ENCODE data around the gene GAS5.
"Not testable (repeated sequence)": the region's sequence is repeated elsewhere in the genome, so short reads cannot be mapped to it uniquely, and the experiment has no call there.

GAS5 gene

DNA sequence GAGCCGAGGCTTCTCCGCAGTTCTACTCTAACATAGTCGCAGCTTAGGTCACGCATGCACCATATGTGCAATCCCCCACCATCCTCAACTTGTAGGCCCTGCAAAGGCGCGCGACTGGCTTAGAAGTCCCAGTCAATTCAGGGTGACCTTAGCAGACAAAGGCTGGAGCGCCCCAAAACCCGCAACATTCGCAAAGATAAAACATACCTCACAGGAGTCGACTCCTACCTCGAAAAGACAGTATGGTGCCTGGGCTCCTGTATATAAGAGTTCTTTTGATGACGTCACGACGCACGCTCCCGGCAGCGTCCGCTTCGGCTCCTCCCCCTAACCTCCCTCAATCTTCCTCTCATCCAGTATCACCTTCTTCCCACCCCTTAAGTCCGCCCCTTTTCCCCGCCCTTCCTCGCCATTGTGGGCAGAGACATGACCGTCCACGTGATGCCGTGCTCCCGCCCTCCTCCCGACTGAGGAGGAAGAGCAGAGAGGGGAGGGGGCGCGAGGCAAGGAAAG is at the start of gene GAS5:
TSS of gene GAS5 (minus strand) at position 237 of the 513 bp plus-strand sequence.
- DNase-seq (ENCODE audit: low spot score) = peak; percentile 94

DNA sequence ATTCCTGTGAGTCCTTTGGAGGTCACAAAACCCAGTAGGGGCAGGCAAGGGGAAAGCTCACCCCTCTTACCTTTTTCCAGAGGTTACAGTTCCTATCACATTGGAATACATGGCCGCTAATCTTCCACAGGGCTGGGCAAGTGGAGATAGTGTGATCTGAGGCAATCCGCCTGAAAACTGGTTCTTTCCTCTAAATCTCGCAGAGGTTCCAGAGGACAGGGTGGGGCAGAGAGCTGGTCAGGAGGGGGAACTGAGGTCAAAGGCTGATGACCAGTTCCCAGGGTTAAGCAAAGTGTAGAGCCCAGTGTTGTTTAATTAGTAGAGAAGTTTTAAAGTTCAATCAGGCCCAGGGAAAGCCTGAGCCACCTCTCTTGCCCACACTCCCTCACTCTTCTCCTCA is 49.4 kb upstream of the GAS5 start, which contains the start of gene SERPINC1:
TSS of gene SERPINC1 (minus strand) at position 179 of the 400 bp plus-strand sequence. CDS start at position 111, 68 bp downstream.
- no peak for DNase-seq (ENCODE audit: low spot score)

DNA sequence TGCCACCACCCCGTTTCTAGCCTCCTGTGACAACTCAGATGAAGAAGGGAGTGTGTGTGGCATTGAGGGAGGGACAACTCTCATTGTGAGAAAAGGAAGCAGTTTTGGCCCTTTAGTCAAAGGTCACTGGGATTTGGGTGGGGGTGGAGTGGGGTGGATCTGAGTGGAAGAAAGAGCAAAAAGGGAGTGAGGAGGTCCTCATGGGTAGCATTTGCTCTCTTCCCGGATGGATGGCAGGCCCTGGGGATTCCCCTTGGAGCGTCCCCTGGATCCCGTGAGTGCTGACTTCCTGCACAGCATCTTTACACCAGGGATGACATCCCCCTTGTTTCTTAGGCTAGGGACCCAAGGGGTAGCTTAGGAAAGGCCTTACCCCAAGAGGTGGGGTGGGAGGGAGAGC is 48.9 kb upstream of the GAS5 start:
- DNase-seq (ENCODE audit: low spot score) = no peak

DNA sequence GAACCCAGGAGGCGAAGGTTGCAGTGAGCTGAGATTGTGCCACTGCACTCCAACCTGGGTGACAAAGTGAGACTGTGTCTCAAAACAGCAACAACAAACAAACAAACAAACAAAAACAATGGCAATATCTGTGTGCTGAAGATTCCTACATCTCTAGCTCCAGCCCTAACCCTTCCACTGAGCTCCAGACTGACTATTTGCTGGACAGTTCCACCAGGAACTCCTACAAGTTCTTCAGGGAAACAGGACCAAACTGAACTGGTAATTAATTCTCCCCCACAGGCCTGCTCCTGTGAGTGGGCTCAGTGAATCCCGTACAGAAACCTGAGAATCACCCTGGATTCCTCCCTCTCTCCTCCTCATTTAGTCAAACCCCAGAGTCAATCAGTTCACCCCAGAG is 47.8 kb upstream of the GAS5 start:
- DNase-seq (ENCODE audit: low spot score) = no peak

DNA sequence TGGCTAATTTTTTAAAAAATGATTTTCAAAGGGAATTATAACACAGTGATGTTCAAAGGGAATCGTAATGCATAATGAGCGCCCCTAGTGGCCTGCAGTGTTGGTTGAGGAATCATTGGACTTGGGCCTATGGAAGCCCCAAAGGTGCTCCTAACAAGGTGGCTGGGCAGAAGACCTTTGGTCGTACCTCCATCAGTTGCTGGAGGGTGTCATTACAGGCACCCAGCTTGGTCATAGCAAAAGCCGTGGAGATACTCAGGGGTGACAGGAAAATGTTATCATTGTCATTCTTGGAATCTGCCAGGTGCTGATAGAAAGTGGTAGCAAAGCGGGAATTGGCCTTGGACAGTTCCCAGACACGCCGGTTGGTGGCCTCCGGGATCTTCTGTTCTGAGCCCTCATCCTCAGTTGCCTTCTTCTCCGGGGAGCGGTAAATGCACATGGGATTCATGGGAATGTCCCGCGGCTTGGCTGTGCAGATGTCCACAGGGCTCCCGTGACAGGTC is 46.6 kb upstream of the GAS5 start:
- DNase-seq (ENCODE audit: low spot score) = peak; percentile 66

DNA sequence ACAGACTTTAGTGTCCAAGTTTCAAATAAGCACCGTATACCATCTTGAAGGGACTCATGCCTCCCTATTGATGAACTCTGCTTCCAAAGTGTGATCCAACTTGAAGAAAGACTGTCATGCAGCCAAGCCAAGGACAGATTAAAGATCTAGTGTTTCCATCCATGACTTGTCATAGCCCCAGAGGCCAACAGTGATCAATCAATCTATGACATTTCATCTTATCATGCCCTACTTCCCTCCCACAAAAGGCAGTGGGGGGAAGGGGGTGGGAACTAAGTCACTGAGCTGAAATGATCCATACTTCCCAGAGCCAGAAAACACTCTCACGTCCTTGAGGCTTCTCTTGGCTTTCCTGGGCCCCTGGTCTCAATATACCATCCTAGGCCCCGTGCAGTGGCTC is 45.3 kb upstream of the GAS5 start:
- no peak for DNase-seq (ENCODE audit: low spot score)

DNA sequence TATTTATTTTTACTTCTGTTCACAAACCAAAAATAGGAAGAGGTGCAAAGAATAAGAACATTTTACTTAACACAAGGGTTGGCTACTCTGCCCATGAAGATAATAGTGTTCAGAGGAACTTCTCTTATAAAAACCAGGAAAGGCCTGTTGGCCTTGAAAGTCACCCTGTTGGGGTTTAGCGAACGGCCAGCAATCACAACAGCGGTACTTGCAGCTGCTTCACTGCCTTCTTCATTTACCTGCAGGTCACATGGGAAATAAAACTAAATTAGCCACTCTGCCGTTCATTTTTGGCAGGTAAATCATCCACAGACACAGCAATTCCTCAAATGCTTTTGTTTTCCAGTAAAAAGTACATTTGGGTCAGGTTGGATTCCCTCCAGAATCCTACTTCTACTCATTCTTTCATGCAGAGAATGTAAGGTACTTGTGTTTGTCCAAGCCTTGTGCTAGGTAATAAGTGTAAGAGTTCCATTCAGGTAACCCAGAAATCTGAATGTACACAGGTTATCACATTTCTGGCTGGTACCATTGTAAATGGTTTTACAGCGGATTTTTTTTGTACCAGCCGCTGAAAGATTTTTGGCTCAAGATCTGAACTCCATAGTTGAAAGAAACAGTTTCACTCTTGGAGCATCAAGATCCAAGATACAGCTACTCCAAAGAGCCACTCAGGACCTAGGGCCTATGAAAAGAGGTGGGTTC is 36.2 kb upstream of the GAS5 start:
- DNase-seq (ENCODE audit: low spot score) = no peak

DNA sequence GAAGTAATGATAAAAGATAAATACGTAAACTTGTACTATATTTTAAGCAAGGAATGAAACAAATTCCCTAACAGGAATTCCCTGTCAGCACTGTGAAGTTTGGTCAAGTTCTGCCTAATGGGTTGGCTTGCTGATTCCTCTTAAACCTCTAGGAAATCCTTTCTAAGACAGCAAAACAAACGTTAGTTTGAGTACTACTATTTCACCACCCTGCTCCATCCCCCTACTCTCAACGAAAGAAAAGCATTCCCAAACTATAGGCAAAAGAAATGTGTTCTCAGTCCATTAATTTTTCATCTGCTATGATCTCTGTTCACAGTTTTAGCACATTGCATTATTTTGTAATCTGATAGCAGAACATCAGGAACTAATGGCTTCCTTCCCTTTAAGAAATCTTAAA is 33.2 kb upstream of the GAS5 start:
- no peak for DNase-seq (ENCODE audit: low spot score)

DNA sequence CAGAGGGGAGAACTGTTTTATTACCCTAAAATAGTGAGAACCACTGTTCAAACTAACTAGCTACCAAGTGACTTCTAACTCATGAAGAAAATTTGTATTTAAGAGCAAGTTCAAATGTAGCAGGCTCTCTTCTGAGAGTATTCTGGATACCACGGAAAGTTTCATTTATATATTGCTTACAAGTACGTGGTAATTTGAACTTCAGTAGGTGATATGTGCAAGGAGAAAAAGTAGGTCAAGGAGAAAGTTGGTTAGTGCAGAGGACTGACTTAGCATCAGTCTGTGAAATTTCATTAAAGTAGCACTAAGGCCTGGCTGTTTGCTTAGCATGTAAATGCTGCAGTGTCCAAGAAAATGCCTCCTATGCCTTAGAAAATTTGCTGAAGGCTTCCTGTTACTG is 32.6 kb upstream of the GAS5 start:
- DNase-seq (ENCODE audit: low spot score) = no peak

DNA sequence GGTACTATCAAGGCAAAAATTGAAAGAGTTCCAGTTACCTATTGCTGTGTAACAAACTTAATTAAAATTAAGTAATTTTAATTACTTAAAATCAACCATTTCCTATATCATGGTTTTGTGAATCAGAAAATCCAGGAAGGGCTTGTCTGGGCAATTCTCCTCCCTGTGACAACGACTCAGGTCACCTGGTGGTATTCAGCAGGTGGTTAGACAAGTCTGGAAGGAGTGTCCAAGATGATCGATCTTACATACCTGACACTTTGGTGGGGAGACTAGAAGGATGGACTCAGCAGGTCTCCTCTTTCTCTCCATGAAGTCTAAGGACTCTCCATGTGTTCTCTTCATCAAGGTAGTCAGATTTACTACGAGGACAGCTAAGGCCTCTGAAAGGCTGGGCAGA is 26.4 kb upstream of the GAS5 start:
- no peak for DNase-seq (ENCODE audit: low spot score)

DNA sequence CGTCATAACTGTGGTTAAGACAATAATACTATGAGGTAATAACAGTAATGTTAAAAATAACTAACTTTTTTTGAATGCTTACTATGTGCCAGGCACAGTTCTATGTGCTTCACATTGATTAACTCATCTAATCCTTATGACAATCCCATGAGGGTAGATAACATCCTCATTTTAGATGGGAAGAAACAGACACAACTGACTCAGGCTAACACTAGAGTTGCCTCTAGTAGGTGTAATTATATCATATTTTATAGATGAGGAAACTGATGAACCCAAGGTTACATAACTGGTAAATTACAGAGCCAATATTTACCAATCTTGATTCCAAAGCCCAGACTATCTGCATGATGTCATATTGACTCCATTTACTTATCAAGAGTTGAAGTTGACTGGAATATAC is 25.8 kb upstream of the GAS5 start:
- DNase-seq (ENCODE audit: low spot score) = no peak

DNA sequence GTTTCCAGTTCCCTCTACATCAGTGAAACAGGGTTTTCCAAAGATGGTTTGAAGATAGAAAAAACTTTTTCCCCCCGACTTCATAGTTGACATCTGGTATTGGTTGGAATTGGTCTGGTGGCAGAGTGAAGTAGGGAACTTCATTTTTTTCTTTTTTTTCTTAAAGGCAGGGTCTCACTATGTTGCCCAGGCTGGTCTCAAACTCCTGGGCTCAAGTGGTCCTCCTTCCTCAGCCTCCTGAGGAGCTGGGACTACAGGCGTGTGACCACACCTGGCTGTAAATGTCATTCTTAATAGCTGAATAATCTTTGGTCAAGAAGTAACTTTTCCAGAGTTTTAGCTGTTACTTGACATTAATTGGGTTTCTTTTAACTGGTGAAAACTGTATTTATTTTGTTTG is 22.1 kb upstream of the GAS5 start:
- no peak for DNase-seq (ENCODE audit: low spot score)

DNA sequence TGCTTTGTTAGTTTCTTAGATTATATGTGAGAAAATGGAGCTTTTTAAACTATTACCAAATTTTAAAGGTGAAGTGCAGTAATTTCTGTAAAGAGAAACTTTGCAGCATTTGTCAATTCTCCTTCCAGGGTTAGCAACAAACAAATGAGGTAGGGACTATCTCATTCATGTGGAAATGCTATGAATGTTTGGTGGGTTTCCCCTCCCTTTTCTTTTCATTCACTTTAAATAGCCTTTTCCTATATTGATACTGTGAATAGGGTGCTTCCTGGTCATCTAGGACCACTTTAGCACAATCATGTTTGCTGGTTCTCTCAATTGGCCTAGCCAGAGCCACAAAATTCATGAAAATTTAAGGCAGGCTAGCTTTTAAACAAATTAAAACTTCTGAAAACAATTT is 21.0 kb upstream of the GAS5 start:
- DNase-seq (ENCODE audit: low spot score) = no peak

DNA sequence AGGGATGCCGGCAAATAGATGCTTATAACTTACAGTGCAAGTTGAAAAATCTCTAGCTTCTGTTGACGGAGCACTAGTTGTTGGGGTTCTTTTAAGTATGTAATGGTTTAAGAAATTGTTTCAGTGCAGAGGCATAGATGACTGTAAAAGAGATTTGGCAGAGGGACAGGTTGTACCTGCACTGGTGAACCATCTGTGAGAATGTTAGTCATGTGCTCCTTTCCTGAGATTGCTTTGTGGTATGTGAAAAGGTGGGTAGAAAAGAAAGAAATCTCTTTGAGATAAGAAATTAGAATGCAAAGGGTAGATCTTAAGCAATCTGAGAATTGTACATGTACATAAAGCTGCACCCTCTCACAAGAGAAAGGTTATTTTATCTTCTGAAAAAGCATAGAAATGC is 19.8 kb upstream of the GAS5 start:
- no peak for DNase-seq (ENCODE audit: low spot score)

DNA sequence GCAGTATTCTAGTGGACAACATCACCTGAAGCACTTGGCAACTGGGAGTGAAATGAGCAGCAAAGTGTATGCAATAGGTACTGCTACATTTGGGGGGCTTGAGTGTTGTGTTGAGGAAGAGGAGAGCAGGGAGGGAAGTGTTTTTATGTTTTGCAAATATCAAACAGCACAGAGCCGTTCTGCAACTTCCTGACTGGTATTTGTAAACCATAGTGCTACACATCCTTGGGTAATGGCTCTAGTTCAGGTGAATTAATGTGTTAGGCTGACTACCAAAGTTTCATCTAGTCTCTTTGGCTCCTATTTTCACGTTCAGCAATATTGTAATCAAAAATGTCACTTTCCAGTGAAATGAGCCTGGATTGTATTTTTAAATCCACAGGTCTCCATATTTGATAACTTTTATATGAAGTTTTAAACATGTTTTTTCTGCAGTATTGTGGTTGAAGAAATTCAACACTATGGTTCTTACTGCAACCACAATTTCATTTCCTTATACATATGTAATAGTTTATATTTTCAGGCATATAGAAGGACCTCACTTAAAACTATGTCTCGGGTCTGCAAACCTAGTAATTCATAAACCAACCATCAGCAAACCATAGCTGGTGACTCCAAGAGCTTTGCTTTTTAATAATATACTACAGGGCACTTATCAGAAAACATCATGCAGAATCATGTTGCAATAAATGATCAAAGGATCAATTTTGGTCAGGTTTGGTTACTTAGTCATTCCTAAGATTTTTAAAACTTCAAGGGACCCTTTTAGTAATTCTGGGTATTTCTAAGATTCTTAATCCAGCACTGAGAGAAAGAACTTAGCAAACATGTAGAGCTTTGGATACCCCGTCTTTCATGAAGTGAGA is 19.2 kb upstream of the GAS5 start:
- no peak for DNase-seq (ENCODE audit: low spot score)

DNA sequence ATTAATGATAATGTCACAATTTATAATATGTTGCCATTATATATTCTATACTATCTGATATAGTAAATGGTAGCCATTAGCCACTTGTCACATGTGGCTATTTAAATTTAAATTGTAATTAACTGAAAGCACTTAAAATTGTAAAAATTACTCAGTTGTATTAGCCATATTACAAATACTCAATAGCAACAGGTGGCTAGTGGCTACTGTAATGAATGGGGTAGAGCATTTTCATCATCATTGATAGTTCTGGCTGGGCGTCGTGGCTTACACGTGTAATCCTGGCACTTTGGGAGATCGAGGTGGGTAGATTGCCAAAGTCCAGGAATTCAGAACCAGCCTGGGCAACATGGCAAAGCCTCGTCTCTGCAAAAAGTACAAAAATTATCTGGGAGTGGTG is 16.9 kb upstream of the GAS5 start:
- DNase-seq (ENCODE audit: low spot score) = no peak

DNA sequence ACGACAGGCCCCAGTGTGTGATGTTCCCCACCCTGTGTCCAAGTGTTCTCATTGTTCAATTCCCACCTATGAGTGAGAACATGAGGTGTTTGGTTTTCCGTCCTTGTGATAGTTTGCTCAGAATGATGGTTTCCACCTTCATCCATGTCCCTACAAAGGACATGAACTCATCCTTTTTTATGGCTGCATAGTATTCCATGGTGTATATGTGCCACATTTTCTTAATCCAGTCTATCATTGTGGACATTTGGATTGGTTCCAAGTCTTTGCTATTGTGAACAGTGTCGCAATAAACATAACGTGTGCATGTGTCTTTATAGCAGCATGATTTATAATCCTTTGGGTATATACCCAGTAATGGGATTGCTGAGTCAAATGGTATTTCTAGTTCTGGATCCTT is 13.3 kb upstream of the GAS5 start:
- DNase-seq (ENCODE audit: low spot score) = not testable (repeated sequence)

DNA sequence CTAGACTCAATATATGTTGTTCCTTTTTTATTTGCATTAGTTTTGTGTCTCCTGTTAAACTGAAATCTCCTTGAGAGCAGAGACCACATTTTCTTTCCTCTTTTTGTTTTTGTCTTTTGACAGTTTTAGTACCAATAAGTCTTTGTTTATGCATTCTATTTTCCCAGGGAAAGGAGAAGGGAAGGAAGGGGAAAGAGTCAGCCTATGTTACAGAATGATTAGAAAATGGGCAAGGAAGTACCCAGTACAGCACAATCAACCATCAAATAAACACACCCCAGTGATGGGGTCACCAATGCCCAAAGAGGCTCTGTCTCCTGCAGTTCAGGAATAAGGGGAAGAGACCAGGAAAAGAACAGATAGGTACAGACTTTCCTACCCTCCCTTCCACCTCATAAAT is 10.5 kb upstream of the GAS5 start:
- DNase-seq (ENCODE audit: low spot score) = no peak

DNA sequence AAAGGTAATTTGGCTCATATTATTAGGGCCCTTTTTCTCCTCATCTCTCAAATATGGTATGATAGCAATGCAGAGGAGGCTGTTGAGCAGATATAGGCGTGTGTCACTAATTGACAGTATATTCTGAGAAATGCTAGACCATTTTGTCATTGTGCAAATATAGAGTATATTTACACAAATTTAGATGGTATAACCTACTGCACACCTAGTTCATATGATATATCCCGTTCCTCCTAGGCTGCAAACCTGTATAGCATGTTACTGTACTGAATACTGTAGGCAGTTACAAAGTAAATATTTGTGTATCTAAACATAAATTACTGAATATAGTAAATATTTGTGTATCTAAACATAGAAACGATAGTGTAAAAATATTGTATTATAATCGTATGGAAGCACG is 8.9 kb upstream of the GAS5 start:
- no peak for DNase-seq (ENCODE audit: low spot score)

DNA sequence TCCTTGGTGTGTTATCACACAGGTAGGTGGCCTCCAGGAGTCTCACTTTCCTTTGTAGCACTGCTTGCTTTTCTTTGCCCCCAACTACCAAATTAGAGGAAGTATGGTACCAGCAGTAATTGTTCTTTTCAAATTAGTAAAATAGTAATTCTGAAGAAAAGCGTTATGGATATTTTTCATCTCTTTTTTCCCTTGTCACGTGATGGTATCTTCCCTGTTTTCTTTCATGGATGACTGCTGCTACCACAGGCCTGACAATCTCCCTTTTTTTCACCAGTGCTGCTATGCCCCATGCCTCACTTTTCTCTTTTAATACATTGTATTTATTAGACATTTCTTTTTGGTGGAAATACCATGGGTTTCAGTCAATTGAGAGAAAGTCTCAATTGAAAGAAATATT is 3.7 kb upstream of the GAS5 start:
- no peak for DNase-seq (ENCODE audit: low spot score)

DNA sequence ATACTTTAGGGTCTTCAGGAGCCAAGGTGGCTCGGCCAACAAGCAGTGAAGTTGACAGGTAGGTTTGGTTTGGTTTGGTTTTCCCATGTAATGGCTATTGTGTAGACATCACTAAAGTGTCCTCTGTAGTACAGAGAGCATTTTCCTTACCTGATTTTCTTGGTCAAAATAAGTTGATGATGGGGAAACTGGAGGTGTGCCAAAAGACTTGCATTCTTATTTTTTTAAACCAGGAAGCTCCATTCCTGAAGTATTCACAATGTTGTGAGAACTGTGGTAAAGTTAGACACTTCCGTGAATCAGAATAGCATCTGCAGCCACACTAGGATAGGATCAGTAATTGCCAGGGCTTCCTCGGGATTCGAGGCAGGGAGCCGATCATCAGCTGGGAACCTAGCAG is 3.3 kb upstream of the GAS5 start:
- no peak for DNase-seq (ENCODE audit: low spot score)

DNA sequence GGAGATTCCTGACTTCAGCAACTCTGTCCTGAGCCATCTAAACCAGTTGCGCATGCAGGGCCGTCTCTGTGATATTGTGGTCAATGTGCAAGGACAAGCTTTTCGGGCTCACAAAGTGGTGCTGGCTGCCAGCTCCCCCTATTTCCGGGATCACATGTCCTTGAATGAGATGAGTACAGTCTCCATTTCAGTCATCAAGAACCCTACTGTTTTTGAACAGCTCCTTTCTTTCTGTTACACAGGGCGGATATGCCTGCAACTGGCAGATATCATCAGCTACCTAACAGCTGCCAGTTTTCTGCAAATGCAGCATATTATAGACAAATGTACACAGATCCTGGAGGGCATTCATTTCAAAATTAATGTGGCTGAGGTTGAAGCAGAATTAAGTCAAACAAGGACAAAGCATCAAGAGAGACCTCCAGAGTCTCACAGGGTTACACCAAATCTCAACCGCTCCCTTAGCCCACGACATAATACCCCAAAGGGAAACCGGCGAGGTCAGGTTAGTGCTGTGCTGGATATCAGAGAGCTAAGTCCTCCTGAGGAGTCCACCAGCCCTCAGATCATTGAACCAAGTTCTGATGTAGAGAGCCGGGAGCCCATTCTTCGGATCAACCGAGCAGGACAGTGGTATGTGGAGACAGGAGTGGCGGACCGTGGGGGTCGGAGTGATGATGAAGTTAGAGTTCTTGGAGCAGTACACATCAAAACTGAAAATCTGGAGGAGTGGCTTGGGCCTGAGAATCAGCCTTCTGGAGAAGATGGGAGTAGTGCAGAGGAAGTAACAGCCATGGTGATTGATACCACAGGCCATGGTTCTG is 2.7 kb upstream of the GAS5 start:
- no peak for DNase-seq (ENCODE audit: low spot score)

All from germinal center (tissue), 1 donor.